NB4 (cell line): ENCODE measurements around the gene TMEM14A.

ENCODE experiments used
- CTCF ChIP-seq: IDR thresholded peaks from one replicate; pipeline ENCODE4 v1.5.1; 2012; ENCODE audit warnings: low read depth, low read length
- MAX ChIP-seq: IDR thresholded peaks from 2 replicates; pipeline ENCODE4 v1.6.1; 2011; ENCODE audit warnings: low read depth, low read length

DNA sequence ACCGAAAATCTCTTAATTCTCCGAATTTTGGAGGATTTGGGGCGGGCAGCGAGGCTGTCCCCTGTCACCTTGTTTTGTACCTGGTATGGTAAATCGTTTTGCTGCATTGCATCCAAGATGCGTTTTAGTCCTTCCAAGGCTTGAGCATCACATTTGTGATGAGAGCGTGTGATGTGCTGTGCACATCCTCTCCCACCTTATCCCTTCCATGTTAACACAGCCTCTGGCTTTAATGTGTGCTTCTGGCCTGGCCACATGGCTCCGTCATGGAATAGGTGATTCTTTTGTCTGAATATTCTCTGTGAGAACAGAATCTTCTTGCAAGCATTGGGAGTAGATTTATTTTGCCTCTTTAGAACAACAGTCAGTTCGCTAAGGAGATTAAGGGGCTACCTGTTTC lies 763 bp downstream of the TMEM14A start:
- TF ChIP-seq CTCF (no peak), MAX (no peak)
